GM23338 (cell line): ENCODE data around the gene TAOK1. TPM values are rescaled to one million over a fixed set of nuclear protein-coding genes. Genes with fewer than 3 reads are reported as not detected.

Experiments used
- ATAC-seq: fragments of 200-7000 bp; cut with Tn5 transposase; 3 replicates; pipeline ENCODE4 v1.9.1; 2020
- DNase-seq: peaks from one replicate; pipeline ENCODE4 v3.0.0-alpha.2; 2015; ENCODE audit warnings: low spot score
- H2AFZ ChIP-seq: fragments of 200-600 bp; sonication (generic); 2 replicates; pipeline ENCODE4 v1.8.0; 2016; ENCODE audit warnings: antibody characterized with exemption, mild to moderate bottlenecking, moderate library complexity
- H3F3A ChIP-seq: fragments of 200-600 bp; sonication (generic); replicated peaks from 2 replicates; pipeline ENCODE4 v1.8.0; 2017; ENCODE audit warnings: antibody characterized with exemption, mixed run types, low read depth
- H3K27ac ChIP-seq: fragments of 200-600 bp; sonication (generic); 2 replicates; pipeline ENCODE4 v1.6.1; 2016; ENCODE audit warnings: low read depth
- H3K27me3 ChIP-seq: fragments of 200-600 bp; sonication (generic); 2 replicates; pipeline ENCODE4 v1.8.0; 2016; ENCODE audit warnings: mild to moderate bottlenecking, mixed run types, moderate library complexity; ENCODE audit not compliant: insufficient read depth
- H3K36me3 ChIP-seq: fragments of 200-600 bp; sonication (generic); 2 replicates; pipeline ENCODE4 v1.8.0; 2016; ENCODE audit warnings: mild to moderate bottlenecking; ENCODE audit not compliant: insufficient read depth
- H3K4me1 ChIP-seq: fragments of 200-600 bp; sonication (generic); 2 replicates; pipeline ENCODE4 v1.8.0; 2016; ENCODE audit warnings: mild to moderate bottlenecking, moderate library complexity; ENCODE audit not compliant: insufficient read depth
- H3K4me2 ChIP-seq: fragments of 200-600 bp; sonication (generic); 2 replicates; pipeline ENCODE4 v1.7.1; 2017; ENCODE audit warnings: mixed run types
- H3K4me3 ChIP-seq: fragments of 200-600 bp; sonication (generic); 2 replicates; pipeline ENCODE4 v1.6.1; 2016; ENCODE audit warnings: mixed run types
- H3K79me2 ChIP-seq: fragments of 200-600 bp; sonication (generic); replicated peaks from 2 replicates; pipeline ENCODE4 v1.8.0; 2017; ENCODE audit warnings: mild to moderate bottlenecking; ENCODE audit not compliant: insufficient read depth
- H3K9me2 ChIP-seq: fragments of 200-600 bp; sonication (generic); 2 replicates; pipeline ENCODE4 v1.8.0; 2017; ENCODE audit not compliant: insufficient read depth
- H4K20me1 ChIP-seq: fragments of 200-600 bp; sonication (generic); replicated peaks from 2 replicates; pipeline ENCODE4 v1.8.0; 2017; ENCODE audit warnings: mild to moderate bottlenecking; ENCODE audit not compliant: insufficient read depth
- H3K27ac Mint-ChIP-seq: 2 replicates; pipeline ENCODE4 v1.8.0; 2020; ENCODE audit warnings: inconsistent platforms, mild to moderate bottlenecking, moderate library complexity, mixed read lengths
- H3K27me3 Mint-ChIP-seq: 3 replicates; pipeline ENCODE4 v1.8.0; 2022; ENCODE audit warnings: low read depth, mild to moderate bottlenecking, moderate library complexity, mixed read lengths, inconsistent platforms; ENCODE audit not compliant: insufficient read depth, poor library complexity
- H3K36me3 Mint-ChIP-seq: 3 replicates; pipeline ENCODE4 v1.8.0; 2021; ENCODE audit warnings: low read depth, mild to moderate bottlenecking, inconsistent platforms, moderate library complexity, mixed read lengths
- H3K4me1 Mint-ChIP-seq: 3 replicates; pipeline ENCODE4 v1.8.0; 2020; ENCODE audit warnings: mild to moderate bottlenecking, inconsistent platforms, mixed read lengths
- H3K4me3 Mint-ChIP-seq: 3 replicates; pipeline ENCODE4 v1.8.0; 2021; ENCODE audit warnings: moderate library complexity, mild to moderate bottlenecking, inconsistent platforms, mixed read lengths
- H3K9me3 Mint-ChIP-seq: 3 replicates; pipeline ENCODE4 v1.8.0; 2020; ENCODE audit warnings: moderate library complexity, mild to moderate bottlenecking, inconsistent platforms, mixed read lengths
- CREB1 ChIP-seq: fragments of 250-450 bp; sonication (Bioruptor Pico); IDR thresholded peaks from 2 replicates; pipeline ENCODE4 v1.5.0; 2020; ENCODE audit warnings: low read depth, mild to moderate bottlenecking, moderate library complexity
- EZH2 ChIP-seq: fragments of 200-600 bp; sonication (generic); IDR thresholded peaks from one replicate; pipeline ENCODE4 v1.8.0; 2017; ENCODE audit warnings: antibody characterized with exemption, mild to moderate bottlenecking, low read depth; ENCODE audit not compliant: unreplicated experiment
- EZH2phosphoT487 ChIP-seq: fragments of 200-600 bp; sonication (generic); IDR thresholded peaks from one replicate; pipeline ENCODE4 v1.8.1; 2018; ENCODE audit warnings: antibody characterized with exemption; ENCODE audit not compliant: unreplicated experiment
- JUNB ChIP-seq: IDR thresholded peaks from one replicate; pipeline ENCODE4 v1.6.1; 2016; ENCODE audit warnings: antibody characterized with exemption; ENCODE audit not compliant: unreplicated experiment
- NANOG ChIP-seq: IDR thresholded peaks from 2 replicates; pipeline ENCODE4 v1.6.1; 2016; ENCODE audit warnings: antibody characterized with exemption, borderline replicate concordance
- POLR2AphosphoS5 ChIP-seq: IDR thresholded peaks from 2 replicates; pipeline ENCODE4 v1.6.1; 2016; ENCODE audit warnings: antibody characterized with exemption, low read depth
- STAT1 ChIP-seq: IDR thresholded peaks from one replicate; pipeline ENCODE4 v1.6.1; 2016; ENCODE audit warnings: antibody characterized with exemption; ENCODE audit not compliant: unreplicated experiment
- ZNF114 ChIP-seq: fragments of 250-450 bp; sonication (Bioruptor Pico); IDR thresholded peaks from 2 replicates; pipeline ENCODE4 v1.5.0; 2020; ENCODE audit warnings: mild to moderate bottlenecking, moderate library complexity
- ZNF331 ChIP-seq: fragments of 250-450 bp; sonication (Bioruptor Pico); IDR thresholded peaks from 2 replicates; pipeline ENCODE4 v1.5.0; 2020; ENCODE audit warnings: low read depth, mild to moderate bottlenecking, moderate library complexity
- polyA plus RNA-seq: library from polyadenylated mRNA; unstranded; fragments of >200 nt; fragmentation: Nextera tagmentation; extraction: Ambion mirVana; gene quantifications from 2 replicates; pipeline ENCODE4 v1.2.1, GENCODE V29; 2016
- total RNA-seq: library from RNA; depleted of rRNA; stranded (reverse); fragments of >200 nt; shearing (Covaris generic); gene quantifications from 2 replicates; pipeline ENCODE4 v1.2.3, GENCODE V29; 2014
- TF ChIP-seq, protein P1 (sequence below): IDR thresholded peaks from 2 replicates; pipeline ENCODE4 v1.6.1; 2016; ENCODE audit warnings: antibody characterized with exemption
- TF ChIP-seq, protein P2 (sequence below): fragments of 250-450 bp; sonication (Bioruptor Pico); IDR thresholded peaks from 2 replicates; pipeline ENCODE4 v1.5.0; 2020; ENCODE audit warnings: mild to moderate bottlenecking, moderate library complexity
- TF ChIP-seq, protein P3 (sequence below): IDR thresholded peaks from one replicate; pipeline ENCODE4 v1.6.1; 2018; ENCODE audit warnings: antibody characterized with exemption; ENCODE audit not compliant: unreplicated experiment
- TF ChIP-seq, protein P4 (sequence below), 2 experiments: fragments of 200-600 bp in 1 of 2; sonication (generic) in 1 of 2; conservative IDR thresholded peaks; 2 replicates each; pipeline versions ENCODE4 v1.5.1 to v1.6.1; 2016 to 2017; ENCODE audit warnings: antibody characterized with exemption in 2 of 2, low read depth in 2 of 2, mild to moderate bottlenecking in 2 of 2, moderate library complexity in 1 of 2

The TAOK1 gene
- total and polyA plus RNA-seq, 2 experiments from 2014 or later, result 19.4 to 69.8 TPM

DNA sequence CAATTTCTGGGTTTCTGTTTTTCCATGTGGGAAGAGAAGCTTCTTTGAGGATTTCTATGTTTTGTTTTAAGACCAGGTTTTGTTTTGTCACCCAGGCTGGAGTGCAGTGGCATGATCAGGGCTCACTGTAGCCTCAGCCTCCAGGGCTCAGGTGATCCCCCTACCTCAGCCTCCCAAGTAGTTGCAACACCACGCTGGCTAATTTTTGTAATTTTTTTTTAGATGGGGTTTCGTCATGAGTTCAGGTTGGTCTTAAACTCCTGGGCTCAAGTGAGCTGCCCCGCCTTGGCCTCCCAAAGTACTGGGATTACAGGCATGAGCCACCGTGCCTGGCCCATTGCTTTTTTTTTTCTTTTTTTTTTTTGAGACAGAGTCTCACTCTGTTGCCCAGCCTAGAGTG is 25.5 kb upstream of the TAOK1 start:
- Mint-ChIP-seq H3K9me3 (no peaks in the 10 kb centered on the region), H3K27ac (no peak overlapping the region), H3K36me3 (no peaks in the 10 kb centered on the region), H3K4me1 (no peaks in the 10 kb centered on the region; the same call in 2 of the 3 replicates), H3K4me3 (no peak overlapping the region), H3K27me3 (peaks cover 4% of the 10 kb centered on the region)
- TF ChIP-seq ZNF114 (no peak), CREB1 (CRISPR knock-in tag) (no peak), EZH2 (no peak), EZH2phosphoT487 (no peak), NANOG (no peak), ZNF331 (CRISPR knock-in tag) (no peak), POLR2AphosphoS5 (no peak), STAT1 (no peak), JUNB (no peak)
- TF ChIP-seq, protein P1, sequence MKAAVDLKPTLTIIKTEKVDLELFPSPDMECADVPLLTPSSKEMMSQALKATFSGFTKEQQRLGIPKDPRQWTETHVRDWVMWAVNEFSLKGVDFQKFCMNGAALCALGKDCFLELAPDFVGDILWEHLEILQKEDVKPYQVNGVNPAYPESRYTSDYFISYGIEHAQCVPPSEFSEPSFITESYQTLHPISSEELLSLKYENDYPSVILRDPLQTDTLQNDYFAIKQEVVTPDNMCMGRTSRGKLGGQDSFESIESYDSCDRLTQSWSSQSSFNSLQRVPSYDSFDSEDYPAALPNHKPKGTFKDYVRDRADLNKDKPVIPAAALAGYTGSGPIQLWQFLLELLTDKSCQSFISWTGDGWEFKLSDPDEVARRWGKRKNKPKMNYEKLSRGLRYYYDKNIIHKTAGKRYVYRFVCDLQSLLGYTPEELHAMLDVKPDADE, result no peak
- TF ChIP-seq, protein P2, sequence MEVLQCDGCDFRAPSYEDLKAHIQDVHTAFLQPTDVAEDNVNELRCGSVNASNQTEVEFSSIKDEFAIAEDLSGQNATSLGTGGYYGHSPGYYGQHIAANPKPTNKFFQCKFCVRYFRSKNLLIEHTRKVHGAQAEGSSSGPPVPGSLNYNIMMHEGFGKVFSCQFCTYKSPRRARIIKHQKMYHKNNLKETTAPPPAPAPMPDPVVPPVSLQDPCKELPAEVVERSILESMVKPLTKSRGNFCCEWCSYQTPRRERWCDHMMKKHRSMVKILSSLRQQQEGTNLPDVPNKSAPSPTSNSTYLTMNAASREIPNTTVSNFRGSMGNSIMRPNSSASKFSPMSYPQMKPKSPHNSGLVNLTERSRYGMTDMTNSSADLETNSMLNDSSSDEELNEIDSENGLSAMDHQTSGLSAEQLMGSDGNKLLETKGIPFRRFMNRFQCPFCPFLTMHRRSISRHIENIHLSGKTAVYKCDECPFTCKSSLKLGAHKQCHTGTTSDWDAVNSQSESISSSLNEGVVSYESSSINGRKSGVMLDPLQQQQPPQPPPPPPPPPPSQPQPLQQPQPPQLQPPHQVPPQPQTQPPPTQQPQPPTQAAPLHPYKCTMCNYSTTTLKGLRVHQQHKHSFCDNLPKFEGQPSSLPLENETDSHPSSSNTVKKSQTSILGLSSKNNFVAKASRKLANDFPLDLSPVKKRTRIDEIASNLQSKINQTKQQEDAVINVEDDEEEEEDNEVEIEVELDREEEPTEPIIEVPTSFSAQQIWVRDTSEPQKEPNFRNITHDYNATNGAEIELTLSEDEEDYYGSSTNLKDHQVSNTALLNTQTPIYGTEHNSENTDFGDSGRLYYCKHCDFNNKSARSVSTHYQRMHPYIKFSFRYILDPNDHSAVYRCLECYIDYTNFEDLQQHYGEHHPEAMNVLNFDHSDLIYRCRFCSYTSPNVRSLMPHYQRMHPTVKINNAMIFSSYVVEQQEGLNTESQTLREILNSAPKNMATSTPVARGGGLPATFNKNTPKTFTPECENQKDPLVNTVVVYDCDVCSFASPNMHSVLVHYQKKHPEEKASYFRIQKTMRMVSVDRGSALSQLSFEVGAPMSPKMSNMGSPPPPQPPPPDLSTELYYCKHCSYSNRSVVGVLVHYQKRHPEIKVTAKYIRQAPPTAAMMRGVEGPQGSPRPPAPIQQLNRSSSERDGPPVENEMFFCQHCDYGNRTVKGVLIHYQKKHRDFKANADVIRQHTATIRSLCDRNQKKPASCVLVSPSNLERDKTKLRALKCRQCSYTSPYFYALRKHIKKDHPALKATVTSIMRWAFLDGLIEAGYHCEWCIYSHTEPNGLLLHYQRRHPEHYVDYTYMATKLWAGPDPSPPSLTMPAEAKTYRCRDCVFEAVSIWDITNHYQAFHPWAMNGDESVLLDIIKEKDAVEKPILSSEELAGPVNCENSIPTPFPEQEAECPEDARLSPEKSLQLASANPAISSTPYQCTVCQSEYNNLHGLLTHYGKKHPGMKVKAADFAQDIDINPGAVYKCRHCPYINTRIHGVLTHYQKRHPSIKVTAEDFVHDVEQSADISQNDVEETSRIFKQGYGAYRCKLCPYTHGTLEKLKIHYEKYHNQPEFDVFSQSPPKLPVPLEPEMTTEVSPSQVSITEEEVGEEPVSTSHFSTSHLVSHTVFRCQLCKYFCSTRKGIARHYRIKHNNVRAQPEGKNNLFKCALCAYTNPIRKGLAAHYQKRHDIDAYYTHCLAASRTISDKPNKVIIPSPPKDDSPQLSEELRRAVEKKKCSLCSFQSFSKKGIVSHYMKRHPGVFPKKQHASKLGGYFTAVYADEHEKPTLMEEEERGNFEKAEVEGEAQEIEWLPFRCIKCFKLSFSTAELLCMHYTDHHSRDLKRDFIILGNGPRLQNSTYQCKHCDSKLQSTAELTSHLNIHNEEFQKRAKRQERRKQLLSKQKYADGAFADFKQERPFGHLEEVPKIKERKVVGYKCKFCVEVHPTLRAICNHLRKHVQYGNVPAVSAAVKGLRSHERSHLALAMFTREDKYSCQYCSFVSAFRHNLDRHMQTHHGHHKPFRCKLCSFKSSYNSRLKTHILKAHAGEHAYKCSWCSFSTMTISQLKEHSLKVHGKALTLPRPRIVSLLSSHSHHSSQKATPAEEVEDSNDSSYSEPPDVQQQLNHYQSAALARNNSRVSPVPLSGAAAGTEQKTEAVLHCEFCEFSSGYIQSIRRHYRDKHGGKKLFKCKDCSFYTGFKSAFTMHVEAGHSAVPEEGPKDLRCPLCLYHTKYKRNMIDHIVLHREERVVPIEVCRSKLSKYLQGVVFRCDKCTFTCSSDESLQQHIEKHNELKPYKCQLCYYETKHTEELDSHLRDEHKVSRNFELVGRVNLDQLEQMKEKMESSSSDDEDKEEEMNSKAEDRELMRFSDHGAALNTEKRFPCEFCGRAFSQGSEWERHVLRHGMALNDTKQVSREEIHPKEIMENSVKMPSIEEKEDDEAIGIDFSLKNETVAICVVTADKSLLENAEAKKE (CRISPR knock-in tag), result no peak
- TF ChIP-seq, protein P3, sequence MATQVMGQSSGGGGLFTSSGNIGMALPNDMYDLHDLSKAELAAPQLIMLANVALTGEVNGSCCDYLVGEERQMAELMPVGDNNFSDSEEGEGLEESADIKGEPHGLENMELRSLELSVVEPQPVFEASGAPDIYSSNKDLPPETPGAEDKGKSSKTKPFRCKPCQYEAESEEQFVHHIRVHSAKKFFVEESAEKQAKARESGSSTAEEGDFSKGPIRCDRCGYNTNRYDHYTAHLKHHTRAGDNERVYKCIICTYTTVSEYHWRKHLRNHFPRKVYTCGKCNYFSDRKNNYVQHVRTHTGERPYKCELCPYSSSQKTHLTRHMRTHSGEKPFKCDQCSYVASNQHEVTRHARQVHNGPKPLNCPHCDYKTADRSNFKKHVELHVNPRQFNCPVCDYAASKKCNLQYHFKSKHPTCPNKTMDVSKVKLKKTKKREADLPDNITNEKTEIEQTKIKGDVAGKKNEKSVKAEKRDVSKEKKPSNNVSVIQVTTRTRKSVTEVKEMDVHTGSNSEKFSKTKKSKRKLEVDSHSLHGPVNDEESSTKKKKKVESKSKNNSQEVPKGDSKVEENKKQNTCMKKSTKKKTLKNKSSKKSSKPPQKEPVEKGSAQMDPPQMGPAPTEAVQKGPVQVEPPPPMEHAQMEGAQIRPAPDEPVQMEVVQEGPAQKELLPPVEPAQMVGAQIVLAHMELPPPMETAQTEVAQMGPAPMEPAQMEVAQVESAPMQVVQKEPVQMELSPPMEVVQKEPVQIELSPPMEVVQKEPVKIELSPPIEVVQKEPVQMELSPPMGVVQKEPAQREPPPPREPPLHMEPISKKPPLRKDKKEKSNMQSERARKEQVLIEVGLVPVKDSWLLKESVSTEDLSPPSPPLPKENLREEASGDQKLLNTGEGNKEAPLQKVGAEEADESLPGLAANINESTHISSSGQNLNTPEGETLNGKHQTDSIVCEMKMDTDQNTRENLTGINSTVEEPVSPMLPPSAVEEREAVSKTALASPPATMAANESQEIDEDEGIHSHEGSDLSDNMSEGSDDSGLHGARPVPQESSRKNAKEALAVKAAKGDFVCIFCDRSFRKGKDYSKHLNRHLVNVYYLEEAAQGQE, result no peak
- TF ChIP-seq, protein P4, sequence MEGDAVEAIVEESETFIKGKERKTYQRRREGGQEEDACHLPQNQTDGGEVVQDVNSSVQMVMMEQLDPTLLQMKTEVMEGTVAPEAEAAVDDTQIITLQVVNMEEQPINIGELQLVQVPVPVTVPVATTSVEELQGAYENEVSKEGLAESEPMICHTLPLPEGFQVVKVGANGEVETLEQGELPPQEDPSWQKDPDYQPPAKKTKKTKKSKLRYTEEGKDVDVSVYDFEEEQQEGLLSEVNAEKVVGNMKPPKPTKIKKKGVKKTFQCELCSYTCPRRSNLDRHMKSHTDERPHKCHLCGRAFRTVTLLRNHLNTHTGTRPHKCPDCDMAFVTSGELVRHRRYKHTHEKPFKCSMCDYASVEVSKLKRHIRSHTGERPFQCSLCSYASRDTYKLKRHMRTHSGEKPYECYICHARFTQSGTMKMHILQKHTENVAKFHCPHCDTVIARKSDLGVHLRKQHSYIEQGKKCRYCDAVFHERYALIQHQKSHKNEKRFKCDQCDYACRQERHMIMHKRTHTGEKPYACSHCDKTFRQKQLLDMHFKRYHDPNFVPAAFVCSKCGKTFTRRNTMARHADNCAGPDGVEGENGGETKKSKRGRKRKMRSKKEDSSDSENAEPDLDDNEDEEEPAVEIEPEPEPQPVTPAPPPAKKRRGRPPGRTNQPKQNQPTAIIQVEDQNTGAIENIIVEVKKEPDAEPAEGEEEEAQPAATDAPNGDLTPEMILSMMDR (conservative IDR thresholded peaks at IDR 0.05; ENCODE audit: low read depth in 2 of 2), result no peak
- no peaks in the 10 kb centered on the region for H4K20me1 ChIP-seq
- ATAC-seq (no peak), DNase-seq (no peak)
- H3K79me2 ChIP-seq, result no peaks in the 10 kb centered on the region
- no peaks in the 10 kb centered on the region for H3K9me2 ChIP-seq
- H3K27me3 ChIP-seq, result no peaks in the 10 kb centered on the region
- H3K4me1 ChIP-seq, result peaks cover 14% of the 10 kb centered on the region; the same call in 1 of the 2 replicates
- no peaks in the 10 kb centered on the region for H3F3A ChIP-seq
- H3K36me3 ChIP-seq, result no peaks in the 10 kb centered on the region
- H3K4me2 ChIP-seq, result no peak overlapping the region
- H3K4me3 ChIP-seq, result no peak overlapping the region
- no peak overlapping the region for H2AFZ ChIP-seq
- no peak overlapping the region for H3K27ac ChIP-seq
